ENCODE measurements around the gene COL19A1.
A peak's percentile ranks its signal among the peaks of the same experiment; 100 is the strongest.

COL19A1 gene

DNA sequence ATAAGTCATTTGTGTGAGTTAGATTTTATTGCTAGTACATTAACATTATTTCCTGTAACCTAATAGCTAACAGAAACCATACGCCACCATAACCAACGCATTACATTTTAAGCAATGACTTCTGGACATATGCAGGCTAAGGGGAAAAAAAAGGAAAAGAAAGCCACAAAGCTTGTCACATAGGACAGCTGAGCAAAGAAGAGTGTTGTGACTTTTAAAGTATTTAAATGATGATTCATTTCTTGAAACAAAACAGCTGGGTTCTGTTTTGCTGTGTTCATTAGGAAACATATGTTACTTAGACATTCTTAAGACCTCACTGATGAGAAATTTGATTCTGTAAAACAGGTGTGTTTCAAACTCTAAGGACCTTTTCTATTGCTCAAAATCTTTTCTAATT is 265.2 kb downstream of the COL19A1 start:
- no peak for DNase-seq

DNA sequence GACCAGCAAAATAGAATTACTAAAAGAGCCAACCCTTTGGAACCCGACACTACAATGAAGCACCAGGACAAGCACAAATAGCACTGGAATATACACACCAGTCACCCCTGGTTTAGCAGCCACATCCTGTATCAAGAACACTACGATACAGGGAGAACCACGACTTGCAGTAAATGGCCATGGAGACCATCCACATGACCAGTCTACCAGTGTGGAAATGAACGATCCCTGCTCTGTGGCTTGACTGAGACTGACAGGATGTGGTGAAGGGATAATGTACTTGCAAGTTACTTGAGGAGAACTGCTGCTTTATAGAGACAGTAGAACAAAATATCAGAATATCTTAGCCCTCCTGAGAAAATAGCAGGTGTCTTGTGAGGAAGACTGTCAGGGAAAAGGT is 266.9 kb downstream of the COL19A1 start:
- DNase-seq: no peak

DNA sequence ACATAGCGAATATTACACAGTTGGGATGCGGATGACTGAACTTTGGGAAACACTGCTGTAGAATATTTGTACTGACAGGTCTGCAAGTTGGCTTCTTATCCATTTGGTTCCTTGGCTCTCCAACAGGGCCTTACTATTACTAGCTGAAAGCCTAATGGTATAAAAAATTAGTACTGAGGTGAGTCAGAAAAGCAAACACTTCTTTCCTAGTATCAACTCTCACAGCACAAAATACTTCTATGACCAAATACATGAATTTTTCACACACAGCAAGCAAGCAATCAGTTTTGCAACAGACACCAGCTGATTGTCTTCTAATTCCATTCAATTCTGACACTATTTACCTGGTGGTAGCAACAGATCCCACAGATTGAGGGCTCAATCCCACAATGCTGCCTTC is 268.2 kb downstream of the COL19A1 start:
- DNase-seq: no peak

DNA sequence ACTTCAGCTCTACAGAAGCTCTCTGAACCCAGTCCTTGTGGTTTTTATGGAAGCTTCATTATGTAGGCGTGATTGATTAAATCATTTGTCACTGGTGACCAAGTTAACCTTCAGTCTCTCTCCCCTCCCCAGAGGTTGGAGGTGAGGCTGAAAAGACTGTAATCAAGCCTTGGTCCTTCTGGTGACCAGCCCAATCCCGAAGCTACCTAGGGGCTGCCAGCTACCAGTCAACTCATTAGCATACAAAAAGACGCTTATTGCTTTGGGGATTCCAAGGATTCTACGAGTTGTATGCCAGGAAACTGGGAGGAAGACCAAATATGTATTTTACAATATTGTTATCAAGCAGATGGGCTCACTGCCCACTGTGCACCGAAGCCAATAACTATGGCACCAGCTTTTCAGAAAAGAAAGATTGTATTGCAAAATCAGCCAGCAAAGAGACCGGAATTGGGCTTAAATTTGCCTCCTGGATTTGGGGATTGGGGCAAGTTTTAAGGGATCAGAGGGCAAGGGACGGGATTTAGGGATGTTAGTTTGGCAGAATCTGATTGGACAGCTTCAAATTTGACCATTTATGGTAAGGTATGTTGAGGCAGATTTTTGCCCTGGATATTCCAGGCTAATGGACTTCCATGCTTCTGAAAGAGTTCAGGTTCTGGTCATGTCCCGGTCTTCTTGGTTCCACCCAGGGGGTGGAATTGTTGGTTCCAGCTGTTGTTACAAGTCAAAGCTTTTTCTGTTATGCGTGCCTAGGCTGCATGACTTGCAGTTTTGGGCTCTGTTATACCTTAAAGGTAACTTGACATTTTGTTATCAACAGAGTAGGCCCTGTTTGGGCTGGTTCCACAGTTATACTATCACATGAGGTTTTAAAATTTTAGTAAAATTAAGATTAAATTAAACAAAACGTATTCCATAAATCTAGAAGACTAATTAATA is 269.1 kb downstream of the COL19A1 start:
- DNase-seq: no peak

DNA sequence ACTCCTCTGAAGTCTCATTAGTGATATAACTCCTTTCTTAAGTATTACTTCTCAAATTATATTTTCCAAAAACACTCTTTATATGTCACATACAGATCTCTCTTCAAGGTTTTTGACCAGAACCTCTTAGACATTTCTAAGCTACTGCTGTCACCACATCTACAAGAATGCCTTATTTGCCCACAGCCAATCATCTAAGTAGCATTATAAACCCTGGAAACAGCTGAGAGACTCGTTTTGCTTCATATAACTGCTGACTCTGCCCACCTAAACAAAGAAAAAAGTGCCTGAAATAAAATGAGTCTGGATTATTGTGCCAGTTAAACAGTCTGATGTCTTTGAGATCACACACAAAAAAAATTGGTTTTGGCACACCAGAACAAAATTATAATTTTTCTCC is 270.6 kb downstream of the COL19A1 start:
- DNase-seq: no peak

DNA sequence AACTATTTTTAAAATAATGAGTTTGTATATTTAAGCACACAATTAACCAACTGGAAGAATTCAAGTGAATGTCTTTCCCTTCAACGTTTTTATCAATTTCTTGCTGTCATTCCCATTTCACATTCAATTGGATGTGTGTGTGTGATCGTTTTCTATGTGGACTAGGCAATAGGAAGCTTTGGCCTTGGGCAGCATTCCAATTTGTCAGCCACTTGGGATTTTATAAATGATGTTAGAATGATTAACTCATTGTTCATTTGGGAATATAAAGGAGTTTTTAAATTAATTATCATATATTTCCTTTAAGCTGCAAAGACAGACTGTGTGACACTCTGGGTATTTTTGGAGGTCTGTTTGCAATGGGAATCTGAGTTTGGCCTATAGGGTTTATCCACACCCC is 274.1 kb downstream of the COL19A1 start:
- DNase-seq: no peak

DNA sequence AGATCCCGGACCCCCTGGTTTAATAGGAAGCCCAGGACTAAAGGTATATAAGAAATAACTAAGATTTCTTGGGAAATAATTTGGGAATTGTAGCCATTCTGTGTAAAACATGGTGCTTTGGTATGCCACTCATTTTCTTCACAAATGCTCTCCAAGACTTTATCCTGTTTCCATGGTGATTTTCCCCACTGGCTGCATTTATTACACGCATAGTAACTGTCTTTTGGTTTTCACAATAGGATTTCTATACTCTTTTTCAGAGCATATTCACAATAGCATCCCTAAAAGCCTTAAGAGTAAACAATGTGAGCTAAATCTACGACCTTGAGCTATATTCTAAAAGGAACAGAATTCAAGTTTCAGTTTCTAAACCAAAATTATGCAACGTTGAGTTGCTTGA is 275.7 kb downstream of the COL19A1 start:
- no peak for DNase-seq

DNA sequence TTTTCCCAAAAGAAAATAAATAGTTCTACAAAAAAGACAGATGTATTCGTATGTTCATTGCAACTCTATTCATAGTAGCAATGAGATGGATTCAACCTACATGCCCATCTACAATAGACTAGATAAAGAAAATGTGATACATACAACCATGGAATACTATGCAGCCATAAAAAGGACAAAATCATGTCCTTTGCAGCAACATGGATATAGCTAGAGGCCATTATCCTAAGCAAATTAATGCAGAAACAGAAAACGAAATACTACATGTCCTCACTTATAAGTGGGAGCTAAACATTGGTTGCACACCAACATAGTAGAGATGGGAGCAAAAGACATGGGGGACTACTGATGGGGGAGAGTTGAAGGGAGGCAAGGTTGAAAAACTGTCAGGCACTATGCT is 278.8 kb downstream of the COL19A1 start:
- DNase-seq: no peak

DNA sequence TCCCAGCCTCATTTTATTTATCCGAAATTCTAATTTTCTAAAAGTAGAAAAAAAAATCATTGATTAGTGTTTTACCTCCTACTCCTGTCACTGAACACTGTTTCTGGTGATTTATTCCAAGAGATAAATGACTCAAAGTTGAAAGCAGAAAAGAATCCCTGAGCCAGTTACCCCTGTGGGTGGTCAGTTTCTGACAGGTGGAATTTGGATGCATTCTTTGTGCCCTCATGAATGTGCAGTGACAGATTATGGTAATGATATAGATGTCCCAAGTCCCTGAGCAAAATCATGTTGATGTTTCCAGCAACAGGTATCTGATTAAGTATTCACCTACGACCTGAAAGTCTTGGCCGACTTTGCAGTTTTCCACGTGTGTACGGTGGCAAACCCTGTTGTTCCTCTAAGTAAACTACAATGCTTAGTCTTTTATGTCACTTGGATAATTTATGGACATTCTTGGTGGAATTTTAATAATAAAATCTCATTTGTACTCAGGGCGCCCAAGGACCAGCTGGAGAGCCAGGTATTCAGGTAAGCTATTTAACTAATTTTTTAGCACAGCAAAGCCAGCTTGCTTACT is 282.9 kb downstream of the COL19A1 start:
- no peak for DNase-seq

DNA sequence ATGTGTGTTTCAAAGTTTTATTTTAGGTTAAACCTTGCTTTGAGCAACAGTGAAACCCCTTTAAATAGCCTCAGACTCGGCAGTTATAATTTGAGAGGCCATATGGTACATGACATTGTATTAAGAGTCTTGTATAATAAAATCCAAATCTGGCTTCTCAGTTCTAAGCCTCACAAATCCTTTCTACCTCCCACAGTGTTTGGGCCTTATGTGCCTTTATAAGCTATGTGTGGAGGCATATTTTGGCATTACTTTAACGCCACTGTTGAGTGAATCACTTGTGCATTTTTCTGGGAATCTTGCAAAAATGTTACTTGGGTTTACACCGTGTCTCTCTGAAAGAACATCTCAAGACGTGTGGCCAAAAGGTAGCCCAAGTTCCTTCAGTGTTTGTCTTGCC is 284.2 kb downstream of the COL19A1 start:
- DNase-seq: no peak

DNA sequence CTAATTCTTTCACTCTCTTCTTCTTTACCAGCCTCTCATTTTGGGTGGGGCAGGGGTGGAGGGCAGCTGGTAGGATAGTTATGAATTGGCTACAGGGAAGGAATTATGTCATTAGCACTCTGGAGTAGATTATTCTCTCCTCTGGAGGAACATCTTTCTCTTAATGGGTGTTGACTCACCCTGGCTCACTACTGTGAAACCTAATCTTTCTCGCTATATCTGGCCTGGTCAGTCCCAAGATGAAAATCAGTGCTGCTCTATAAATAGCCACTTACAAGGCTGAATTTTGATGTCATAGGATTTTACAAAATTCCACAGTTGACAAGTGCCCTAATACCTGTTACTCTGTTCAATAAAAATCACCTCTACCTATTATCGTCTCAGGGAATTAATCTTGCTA is 285.3 kb downstream of the COL19A1 start:
- DNase-seq: no peak

DNA sequence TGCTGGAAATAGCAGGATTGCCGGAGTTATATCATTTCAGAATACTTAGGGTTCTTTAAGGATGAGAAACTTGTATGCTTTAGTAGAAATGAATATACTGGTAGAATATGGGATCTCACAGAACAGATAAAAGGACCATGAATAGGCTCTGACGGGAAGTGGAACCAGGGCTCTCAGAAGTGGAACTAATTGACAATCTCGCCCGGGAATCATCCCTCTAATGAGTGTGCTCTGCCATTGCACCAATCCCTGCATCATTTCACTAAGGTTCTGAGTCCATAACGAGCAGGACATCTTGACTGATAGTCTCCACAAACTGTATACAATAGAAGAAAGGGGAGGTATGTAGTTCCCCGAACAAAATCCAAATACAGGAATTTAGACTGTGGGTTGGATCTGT is 286.4 kb downstream of the COL19A1 start:
- no peak for DNase-seq

DNA sequence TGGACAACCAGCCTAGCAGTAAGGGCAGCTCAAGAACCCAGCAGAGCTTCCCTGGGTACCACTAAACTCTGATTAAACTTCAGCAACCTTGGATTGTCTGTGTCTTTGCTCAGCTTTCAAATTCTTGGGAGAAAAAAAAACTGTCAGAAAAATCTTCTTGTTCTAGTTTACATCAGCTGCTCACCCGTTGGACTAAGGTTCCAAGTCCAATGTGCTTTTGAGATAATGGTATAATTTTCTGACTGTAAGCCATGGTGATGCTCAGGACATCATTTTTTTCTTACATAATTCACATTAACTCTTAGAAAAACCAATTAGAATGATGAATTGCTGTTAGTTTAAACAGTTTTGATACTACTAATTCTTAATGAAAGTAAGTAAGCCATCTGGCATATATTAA is 290.7 kb downstream of the COL19A1 start:
- no peak for DNase-seq

DNA sequence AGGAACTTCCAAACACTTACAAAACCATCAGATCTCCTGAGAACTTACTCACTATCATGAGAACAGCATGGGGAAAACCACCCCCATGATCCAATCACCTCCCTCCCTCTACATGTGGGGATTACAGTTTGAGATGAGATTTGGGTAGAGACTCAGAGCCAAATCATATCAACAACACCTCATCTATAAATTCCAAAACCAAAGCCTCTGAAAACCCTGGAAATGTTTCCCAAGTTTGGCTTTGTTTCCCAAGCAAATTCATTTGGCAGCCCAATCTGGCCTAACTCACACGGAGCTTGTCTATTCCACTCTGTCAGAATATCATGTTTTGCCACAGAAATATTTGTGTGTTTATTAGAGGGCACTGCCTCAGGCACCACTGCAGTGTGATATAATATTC is 293.9 kb downstream of the COL19A1 start:
- no peak for DNase-seq

DNA sequence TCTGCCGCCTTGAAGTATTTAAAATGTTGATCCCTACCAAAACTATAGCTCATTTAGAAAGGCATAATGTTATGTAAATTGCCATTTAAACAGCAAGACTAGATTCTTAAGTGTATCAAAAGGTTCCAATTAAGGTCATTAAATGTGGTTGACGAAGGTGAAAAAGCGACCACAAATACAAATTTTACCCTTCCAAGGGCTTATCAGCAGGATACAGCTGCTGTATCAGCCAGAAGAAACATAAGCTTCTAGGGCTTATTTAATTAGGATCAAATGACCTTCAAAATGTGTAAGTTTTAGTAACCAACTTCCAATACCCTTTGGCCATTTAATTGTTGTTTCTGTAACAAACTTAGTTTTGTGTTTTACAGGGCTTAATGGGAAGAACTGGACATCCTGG is 296.6 kb downstream of the COL19A1 start:
- DNase-seq: no peak

DNA sequence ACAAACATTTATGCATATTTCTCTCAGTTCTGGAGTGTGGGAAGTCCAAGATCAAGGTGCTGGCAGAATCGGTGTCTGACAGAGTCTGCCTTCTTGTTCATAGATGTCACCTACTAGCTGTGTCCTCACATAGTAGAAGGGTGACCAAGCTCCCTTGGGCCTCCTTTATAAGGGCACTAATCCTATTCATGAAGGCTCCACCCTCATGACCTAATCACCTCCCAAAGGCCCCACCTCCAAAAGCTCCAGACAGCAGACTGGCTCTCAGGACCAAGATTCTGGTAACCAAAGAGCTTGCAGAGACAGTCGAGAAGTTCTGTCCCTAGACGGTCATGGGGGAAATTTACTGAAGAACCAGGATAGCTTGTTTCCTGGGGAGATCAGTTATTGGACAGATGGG is 297.4 kb downstream of the COL19A1 start:
- no peak for DNase-seq

DNA sequence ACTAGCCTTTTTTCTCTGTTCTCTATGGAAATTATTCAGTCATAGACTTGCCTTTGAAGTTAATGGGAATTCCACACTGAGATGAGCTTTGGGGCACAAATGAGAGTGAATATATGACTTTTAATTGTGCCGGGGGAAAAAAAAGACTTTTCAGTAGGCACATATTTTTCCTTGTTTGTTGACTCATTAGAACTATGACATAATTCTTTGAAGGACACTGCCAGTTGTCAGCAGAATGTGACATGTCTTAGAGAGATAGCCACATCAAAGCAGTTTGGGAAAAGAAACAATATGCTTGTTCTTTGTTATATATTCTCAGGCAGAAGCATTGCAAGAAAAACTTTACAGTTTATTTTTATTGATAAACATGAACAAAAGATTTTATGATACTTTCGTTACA is 298.2 kb downstream of the COL19A1 start:
- DNase-seq: no peak

DNA sequence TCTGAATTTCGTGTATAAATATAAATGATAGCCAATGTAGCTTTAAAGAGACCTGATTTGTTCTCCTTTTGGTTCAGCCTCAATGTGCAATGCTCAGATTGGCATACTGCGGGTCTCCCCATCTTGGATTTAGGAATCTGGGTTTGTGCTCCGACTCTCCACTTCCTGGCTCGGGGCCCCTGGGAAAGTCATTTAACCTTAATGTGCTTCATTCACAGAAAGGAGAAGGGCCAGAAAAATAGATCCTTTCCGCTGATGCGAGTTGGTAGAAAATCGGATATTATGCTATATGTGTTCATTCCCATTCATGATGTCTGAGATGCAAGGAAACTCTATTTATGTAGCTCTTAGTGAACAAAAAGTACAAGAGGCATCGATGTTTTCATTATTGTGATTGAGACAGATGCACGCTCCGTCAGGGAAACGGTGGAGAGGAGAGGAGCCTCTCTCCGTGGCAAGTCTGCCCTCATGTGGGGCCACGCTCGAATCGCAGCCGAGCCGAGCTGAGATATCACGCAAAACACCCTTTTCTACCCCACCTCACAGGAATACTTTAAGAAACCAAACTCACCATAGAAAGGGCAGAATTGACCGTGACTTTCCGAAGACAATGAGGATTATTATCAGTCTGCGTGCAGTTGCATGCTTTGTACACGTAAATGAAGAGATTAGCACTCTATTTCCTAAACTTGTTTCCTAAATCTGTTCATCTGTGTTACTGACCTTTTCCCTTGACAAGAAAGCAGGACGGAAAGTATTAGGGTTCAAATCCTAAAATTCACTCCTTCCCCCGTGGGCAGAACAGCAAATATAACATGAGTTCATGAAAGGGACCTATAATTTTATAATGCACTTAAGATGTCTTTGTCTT is 300.0 kb downstream of the COL19A1 start:
- DNase-seq: peak; percentile 1

DNA sequence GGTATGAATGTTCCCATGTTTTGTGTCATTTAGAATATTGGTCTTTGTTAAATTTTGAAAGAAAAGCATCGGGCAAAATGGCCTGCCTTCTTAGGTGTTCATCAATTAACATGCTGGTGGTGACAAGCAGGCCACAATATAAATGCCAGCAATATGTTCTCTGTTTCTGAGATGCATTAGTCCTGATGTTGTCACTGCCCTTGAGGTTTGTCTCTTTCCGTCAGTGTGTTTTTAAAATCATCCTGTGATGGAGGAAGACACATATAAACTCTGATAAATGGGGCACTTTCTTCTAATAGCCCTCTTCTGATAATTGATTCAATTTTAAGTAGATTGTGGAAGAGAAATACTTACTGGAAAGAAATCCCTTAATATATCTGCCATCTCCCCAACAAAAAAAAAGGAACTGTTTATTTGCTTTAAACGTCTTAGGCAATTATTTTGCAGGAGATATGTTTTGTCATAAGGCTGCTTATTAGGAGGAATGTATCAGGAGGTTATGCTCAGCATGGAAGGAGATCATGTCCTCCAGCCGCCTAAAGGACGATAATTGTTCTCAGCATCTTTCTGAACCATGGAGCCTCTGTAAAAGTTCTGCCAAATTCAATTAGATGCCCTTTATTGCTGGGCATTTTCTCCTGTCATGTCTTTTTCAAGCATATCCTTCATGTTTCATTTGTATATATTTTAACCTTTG is 302.5 kb downstream of the COL19A1 start:
- no peak for DNase-seq

DNA sequence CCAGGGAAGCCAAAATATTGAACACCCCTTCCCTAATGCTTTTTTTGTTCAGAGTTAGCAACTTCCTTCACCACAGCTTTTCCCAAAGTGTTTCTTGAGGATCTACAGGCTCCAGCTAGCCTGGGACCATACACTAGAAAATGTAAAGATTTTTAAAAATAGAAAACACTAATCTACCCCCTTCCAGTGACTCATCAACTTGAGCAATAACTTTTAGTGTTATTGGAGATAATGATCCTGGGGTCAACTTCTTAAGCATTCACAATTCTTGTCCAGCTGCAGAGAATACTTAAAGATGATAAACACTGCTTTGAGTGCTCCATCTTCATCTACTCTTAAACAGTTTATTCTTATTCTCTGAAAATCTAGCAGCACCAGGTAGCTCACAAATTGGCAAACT is 304.9 kb downstream of the COL19A1 start:
- DNase-seq: no peak

DNA sequence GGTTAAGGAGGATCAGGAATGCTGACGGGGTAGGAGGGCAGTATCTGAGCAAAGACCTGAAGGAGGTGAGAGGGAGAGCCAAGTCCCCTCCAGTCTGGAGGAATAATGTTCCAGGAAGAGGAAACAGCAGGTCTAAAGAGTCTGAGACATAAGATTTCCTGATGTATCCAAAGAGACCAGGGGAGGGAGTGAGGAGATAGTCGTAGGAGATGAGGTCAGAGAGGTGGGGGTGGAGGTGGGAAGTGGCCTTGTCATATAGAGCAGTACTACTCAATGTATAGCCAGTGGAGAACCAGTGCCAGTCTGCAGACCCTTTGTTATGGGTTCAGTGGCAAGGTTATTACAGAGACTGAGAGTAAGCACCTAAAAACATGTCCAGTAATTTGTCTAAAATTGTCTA is 305.9 kb downstream of the COL19A1 start:
- no peak for DNase-seq

DNA sequence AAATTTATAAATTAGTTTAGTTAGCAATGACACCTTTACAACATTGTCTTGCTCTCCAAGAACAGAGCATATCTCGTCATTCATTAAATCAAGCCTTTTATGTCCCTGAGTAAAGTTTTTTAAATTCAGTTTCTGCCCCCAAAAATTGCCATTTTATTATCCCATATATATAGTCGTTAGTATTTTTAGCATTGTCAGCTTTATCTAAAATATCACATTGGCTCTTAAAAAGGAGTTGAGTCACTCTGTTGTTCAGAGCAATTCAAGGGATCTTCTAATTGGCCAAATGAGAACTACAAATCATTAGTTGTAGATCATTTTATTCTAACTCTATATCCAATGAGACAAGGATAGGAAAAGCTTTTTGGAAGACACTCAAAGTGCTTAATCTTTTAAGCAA is 309.4 kb downstream of the COL19A1 start:
- DNase-seq: no peak

Data from CD4-positive, alpha-beta T cell treated with Interleukin-10 for 1 hour (primary cell).